Fibroblast of mammary gland (primary cell): ENCODE measurements around the gene PLEKHG5.

Experiments
- DNase-seq: peaks from one replicate; pipeline ENCODE4 v3.0.0-alpha.2; 2010; ENCODE audit warnings: low read depth
- H3K4me3 ChIP-seq: 2 replicates; pipeline ENCODE4 v1.5.1; 2011; ENCODE audit warnings: low read depth, mild to moderate bottlenecking, low read length, moderate library complexity; ENCODE audit not compliant: control insufficient read depth
- CTCF ChIP-seq: conservative IDR thresholded peaks from 2 replicates; pipeline ENCODE4 v1.5.1; 2011; ENCODE audit warnings: low read depth, low read length, inconsistent platforms; ENCODE audit not compliant: control insufficient read depth, insufficient read depth

PLEKHG5 gene

GRCh38 chr1:6491966-6492365 is 499 bp upstream of the PLEKHG5 start:
- TF ChIP-seq CTCF: no peak
- no peak overlapping the region for H3K4me3 ChIP-seq
- DNase-seq: no peak

GRCh38 chr1:6491081-6491449 is 402 bp downstream of the PLEKHG5 start:
- peak overlapping the region; percentile 75 for H3K4me3 ChIP-seq
- TF ChIP-seq CTCF: no peak
- no peak for DNase-seq

GRCh38 chr1:6490181-6491080 is 1.0 kb downstream of the PLEKHG5 start:
- DNase-seq: peak; percentile 64
- no peak for TF ChIP-seq CTCF
- peak overlapping the region; percentile 75 for H3K4me3 ChIP-seq

GRCh38 chr1:6489799-6490180 is 1.7 kb downstream of the PLEKHG5 start:
- H3K4me3 ChIP-seq: peak overlapping the region; percentile 75
- peak; percentile 64 for DNase-seq
- TF ChIP-seq CTCF: peak; percentile 77

- DNase-seq: no peak
- TF ChIP-seq CTCF: no peak
- no peak overlapping the region for H3K4me3 ChIP-seq
These were observed 2.1 kb downstream of the PLEKHG5 start for GRCh38 chr1:6489383-6489765.

GRCh38 chr1:6488602-6489382 is 2.7 kb downstream of the PLEKHG5 start:
- no peak overlapping the region for H3K4me3 ChIP-seq
- no peak for TF ChIP-seq CTCF
- no peak for DNase-seq
